HuH-7 (cell line): ENCODE results near the gene MTMR12.
"Not testable (repeated sequence)": the region's sequence is repeated elsewhere in the genome, so short reads cannot be mapped to it uniquely, and the experiment has no call there.

Source experiments
- DNase-seq: peaks from one replicate; pipeline ENCODE4 v3.0.0; 2011; ENCODE audit warnings: low spot score

The MTMR12 gene

GRCh38 chr5:32232441-32233219, 80.1 kb downstream of the MTMR12 start:
- DNase-seq, result peak; percentile 44

GRCh38 chr5:32231929-32232328, 80.8 kb downstream of the MTMR12 start:
- no peak for DNase-seq

GRCh38 chr5:32231241-32231640, 81.5 kb downstream of the MTMR12 start:
- DNase-seq, result no peak

- no peak for DNase-seq
Measured at GRCh38 chr5:32230356-32231099, 82.2 kb downstream of the MTMR12 start.

- DNase-seq, result no peak
Measured at GRCh38 chr5:32229586-32229985, 83.2 kb downstream of the MTMR12 start.

GRCh38 chr5:32228816-32229215, 83.9 kb downstream of the MTMR12 start:
- DNase-seq, result no peak

- no peak for DNase-seq
Measured at GRCh38 chr5:32225445-32225844, 87.3 kb downstream of the MTMR12 start.

- DNase-seq, result no peak
Measured at GRCh38 chr5:32223972-32224609, 88.6 kb downstream of the MTMR12 start.

GRCh38 chr5:32222723-32223470, 89.8 kb downstream of the MTMR12 start:
- no peak for DNase-seq

GRCh38 chr5:32217886-32218396, 94.8 kb downstream of the MTMR12 start:
- DNase-seq, result no peak

GRCh38 chr5:32214344-32214743, 98.4 kb downstream of the MTMR12 start:
- DNase-seq, result not testable (repeated sequence)

- no peak for DNase-seq
Measured at GRCh38 chr5:32210151-32210550, 102.6 kb downstream of the MTMR12 start.

GRCh38 chr5:32208837-32209236, 103.9 kb downstream of the MTMR12 start:
- not testable (repeated sequence) for DNase-seq

- no peak for DNase-seq
Measured at GRCh38 chr5:32207355-32207634, 105.4 kb downstream of the MTMR12 start.

- no peak for DNase-seq
Measured at GRCh38 chr5:32206509-32207354, 106.0 kb downstream of the MTMR12 start.

- no peak for DNase-seq
Measured at GRCh38 chr5:32206053-32206452, 106.7 kb downstream of the MTMR12 start.

- DNase-seq, result no peak
Measured at GRCh38 chr5:32202394-32202793, 110.3 kb downstream of the MTMR12 start.

GRCh38 chr5:32201122-32201753, 111.5 kb downstream of the MTMR12 start:
- DNase-seq, result no peak

- DNase-seq, result no peak
Measured at GRCh38 chr5:32197032-32197431, 115.7 kb downstream of the MTMR12 start.

GRCh38 chr5:32195265-32195664, 117.5 kb downstream of the MTMR12 start:
- DNase-seq, result no peak

- no peak for DNase-seq
Measured at GRCh38 chr5:32193591-32193990, 119.1 kb downstream of the MTMR12 start.
